ENCODE data around the gene ADARB2.

The ADARB2 gene

DNA sequence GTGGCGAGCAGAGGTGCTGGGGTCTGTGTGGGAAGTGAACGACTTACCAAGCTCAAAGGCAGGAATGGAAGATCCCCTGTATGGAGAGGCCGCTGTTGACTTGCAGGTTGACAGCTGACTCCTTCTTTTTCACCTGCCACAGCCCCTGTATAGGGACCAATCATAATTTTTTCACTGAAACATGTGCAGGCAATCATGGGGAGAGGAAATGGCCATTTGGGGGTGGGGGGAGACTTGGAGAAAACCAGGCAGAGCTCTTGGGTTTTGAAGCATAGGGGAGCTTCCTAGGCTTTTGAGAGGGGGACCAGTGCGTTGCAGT lies 579.8 kb downstream of the ADARB2 start:
- no peak for DNase-seq (ENCODE audit: insufficient read length, low spot score)

DNA sequence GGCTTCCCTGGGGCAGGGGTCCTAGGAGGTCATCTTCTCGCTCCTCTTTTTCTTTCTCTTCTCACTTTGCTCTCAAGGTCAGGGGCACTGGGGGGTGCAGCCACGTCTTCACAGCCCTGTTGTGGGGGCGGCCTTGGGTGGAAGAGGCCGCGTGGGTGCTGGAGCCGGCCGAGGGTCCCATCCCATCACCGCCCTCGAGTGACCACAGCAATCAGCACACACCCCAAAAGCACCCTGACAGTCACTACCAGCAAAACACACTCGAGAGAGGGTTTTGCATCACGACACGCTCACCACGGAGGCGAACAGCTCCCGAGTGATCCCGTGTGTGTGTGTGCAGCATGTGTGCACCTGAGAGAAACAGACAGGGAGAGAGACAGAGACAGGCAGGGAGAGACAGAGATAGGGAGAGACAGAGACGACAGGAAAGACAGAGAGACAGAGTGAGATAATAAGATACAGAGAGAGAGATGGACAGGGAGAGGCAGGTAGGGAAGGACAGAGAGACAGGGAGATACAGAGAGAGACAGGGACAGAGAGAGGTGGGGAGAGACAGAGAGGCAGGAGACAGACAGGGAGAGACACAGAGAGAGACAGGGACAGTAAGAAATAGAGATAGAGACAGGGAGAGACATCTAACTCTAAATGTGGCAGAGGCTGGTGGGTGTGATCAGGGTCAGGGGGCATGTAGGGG lies 580.3 kb downstream of the ADARB2 start:
- DNase-seq (ENCODE audit: insufficient read length, low spot score) (no peak), FAIRE-seq (no peak)

More for the DNA sequence above, 579.8 kb downstream of the ADARB2 start:
- FAIRE-seq = no peak

DNA sequence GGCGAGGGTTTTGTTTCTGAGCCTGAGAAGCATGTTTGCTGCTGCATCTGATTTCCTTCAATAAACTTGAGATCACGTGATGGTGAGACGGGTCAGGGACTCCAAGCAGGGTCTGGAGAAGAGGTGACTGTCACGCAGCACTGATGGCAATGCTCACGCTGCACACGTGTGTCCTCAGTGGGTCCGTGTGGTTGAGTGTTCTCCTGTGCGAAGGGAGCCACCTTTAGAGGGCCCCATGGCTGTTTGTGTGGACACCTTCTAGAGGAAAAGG lies 580.8 kb downstream of the ADARB2 start:
- DNase-seq (ENCODE audit: insufficient read length, low spot score) = no peak
- no peak for FAIRE-seq

DNA sequence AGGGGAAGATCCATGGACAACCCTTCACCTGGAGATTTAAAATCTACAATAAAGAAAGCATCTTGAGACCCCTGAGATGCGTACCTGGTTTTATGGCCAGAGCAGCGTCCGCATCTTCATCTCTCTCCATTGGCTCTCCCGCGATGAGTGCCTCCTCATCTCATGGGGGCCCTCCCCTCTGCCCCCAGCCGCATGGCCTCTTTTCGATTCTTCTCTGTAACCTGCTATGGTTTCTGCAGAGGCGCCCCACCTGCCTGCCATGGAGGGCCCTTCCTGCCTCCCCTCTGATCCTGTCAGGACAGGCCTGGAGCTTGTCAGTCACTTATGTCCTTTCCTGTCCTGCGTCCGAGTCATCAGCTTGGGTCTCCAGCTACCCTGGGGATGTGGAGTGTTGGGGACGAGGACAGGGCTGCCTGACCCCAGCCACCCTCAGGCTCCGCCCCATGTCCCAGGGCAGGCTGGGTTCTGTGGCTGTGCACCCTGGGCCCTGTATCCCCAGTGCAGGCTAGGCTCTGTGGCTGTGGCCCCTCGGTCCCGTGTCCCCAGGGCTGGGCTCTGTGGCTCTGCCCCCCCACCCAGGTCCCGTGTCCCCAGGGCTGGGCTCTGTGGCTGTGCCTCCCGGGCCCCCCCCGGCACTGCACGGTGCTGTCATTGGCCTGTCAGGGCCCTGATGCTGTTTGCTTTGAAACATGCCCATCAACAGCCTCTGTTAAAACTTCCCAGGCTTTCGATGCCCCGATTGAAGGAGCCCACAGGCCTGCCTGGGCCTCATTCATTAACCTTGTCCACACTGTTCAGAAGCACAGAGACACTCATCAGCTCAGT lies 581.3 kb downstream of the ADARB2 start:
- DNase-seq (ENCODE audit: insufficient read length, low spot score) = no peak
- FAIRE-seq = no peak

DNA sequence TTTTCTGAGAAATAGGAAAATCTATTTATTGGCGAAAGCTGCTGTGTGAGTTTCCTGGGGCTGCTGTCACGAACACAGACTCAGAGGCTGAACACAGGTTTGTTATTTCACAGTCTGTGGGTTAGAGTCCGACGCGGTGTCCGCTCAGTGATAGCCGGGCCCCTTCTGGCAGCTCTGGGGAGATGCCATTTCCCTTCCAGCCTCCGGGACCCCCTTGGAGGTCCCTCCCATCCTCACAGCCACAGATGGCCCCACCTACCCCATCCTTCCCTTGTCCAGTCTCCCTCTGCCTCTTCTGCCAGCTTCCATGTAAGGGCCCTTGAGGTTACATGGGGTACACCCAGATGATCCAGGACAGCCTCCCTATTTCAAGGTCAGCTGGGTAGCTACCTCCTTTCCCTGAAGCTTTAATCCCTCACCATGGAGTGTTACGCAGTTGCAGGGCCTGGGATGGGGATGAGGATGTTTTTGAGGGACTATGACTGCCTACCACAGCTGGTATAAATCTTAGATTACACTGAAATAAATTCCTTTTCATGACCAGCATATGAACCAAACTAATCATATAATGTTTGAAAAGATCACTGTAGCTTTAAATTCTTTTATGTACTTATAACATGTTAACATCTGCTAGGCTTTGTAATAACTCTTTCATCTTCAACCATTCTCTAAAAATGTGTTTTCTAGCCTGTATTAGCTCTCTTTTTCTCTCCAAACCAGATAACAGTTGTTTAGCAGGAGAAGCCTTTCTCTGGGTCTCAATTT lies 582.6 kb downstream of the ADARB2 start:
- FAIRE-seq (no peak), DNase-seq (ENCODE audit: insufficient read length, low spot score) (no peak)

DNA sequence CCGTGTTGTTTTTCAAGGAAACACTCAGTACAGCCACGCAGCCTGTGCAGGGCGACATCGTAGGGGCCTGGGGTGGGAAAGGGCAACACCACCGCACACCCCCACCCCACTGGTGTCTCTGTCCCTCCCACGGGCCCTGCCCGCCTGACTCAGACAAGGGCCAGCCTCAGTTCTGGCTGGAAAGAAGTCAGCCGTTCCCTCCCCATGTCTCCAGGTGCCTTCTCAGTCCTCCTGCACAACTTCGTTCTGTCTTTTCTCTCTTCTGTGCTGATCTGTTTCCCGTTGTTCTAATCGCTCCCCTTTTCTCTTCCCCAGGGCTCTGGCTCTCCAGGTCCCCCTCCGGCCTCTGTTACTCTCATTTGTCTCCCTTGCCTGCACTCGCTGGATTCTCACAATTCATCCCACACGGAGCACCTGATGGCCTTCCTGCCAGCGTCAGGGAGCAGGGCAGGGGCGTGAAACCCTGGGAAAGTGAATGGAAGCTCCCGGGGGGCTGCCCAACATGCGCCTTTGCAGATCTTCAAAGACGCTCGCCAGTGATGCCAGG lies 583.4 kb downstream of the ADARB2 start:
- FAIRE-seq = no peak
- DNase-seq (ENCODE audit: insufficient read length, low spot score) = no peak

DNA sequence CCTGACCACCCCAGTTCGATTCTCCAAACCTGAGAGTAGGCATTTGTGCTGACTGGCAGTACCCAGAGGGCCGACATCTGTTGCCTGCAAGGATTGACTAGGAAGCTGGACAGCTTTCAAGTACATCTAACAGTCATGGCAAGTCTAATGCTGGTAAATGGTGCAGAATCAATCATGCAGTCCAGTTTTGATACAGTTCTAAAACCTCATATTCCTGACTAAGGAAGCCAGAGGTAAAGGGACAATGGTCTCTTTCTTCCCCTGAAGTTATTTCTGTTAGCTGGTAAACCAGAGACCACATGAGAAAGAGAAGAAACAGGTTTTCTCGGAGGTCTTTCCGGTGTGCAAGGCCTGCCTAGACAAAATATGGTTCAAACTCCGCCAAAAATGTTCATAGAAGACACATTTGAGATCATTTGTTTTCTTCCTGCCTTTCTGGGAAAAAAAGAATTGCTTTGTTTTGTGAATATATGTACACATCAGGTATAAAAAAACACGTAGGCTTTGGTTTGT lies 584.0 kb downstream of the ADARB2 start:
- FAIRE-seq = no peak
- no peak for DNase-seq (ENCODE audit: insufficient read length, low spot score)

DNA sequence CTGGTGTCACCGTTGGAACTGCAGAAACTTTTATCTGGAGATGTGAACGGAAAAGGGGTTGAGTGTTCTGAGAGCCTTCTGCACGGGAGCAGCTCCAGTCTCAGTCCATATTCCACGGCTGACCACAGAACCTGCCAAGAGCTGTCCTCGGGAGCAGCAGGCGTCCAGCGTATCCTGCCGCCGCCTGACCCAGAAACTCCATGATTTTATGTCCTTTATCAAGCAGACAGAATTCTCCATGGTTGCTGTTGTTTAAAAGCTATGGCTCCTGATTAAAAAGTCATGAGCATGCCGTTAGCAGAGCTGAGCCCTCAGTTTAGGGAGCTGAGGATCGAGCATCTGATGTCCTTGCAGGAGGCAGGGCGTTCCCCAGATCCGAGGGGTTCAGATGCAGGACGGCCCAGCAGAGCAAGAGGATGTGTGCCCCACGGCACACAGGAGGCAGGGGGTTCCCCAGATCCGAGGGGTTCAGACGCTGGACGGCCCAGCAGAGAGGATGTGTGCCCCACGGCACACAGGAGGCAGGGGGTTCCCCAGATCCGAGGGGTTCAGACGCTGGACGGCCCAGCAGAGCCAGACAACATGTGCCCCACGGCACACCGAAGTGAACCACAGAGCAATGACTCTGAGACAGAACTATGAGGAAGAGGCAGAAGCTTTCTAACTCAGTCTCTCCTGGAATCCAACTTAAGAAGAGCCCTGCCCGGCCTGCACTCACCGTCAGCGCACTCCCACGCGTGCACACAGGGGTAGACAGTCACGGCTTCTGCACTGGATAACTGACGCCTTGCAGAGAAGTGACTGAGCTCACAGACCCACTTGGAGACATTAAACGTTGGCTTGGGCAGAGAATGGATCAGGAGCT lies 584.7 kb downstream of the ADARB2 start:
- FAIRE-seq (no peak), DNase-seq (ENCODE audit: insufficient read length, low spot score) (no peak)

DNA sequence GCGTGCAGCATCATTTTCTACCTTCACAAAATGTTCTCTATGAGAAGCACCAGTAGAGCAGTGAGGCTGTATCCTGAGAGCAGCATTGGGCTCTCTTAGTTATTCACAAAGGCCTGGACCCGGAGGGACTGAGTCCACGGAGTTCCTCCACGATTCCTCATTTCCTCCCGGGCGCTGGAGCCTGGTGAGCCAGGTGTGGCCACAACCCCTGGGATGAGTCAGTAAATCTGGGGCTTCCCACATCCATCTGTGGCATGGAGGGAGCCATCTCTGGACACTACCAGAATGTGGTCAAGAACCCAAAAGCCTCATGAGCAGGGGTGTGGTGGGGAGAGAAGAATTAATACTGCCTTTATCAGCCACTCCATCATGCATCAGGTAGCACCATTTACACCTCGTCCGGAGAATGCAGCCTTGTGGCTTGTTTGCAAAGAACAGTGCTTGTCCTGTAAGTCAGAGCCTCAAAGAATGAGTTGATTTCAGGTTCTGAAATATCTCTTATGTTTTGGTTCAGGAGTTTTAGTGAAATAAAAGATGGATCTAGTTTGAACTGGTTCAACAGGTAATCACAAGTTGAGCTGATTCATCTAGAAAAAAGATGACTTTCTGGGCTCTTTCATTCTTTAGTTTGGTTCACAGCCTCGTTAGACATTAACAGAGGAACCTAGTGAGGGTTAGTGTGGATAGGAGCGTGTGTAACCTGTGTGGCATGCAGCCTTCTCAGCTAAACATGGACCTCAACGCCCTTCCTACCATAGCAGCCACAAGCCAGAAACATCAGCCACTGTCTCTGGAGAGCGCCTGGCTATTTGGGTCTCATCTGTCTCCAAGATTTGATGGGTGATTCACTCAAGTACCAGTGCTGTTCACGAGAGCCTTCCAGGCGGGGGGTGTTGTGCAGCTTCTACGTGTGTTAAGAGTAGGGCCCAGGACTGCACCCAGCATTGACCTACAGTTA lies 586.0 kb downstream of the ADARB2 start:
- DNase-seq (ENCODE audit: insufficient read length, low spot score) = no peak
- no peak for FAIRE-seq

DNA sequence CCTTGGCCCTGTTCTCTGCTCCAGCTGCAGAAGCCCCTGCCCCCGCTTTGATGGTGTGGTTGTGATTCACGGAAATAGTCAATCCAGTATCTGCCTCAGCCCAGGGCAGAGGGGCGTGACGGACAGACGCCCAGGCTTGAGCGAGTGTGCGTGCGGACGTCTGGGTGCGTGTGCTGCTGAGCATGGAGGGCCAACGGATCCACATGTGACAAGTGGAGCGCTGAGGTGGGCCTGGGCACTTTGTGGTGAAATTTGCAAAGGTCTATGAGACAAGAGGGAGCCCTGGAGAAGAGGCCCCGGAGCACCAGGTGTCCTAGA lies 586.7 kb downstream of the ADARB2 start:
- DNase-seq (ENCODE audit: insufficient read length, low spot score) (no peak), FAIRE-seq (no peak)

DNA sequence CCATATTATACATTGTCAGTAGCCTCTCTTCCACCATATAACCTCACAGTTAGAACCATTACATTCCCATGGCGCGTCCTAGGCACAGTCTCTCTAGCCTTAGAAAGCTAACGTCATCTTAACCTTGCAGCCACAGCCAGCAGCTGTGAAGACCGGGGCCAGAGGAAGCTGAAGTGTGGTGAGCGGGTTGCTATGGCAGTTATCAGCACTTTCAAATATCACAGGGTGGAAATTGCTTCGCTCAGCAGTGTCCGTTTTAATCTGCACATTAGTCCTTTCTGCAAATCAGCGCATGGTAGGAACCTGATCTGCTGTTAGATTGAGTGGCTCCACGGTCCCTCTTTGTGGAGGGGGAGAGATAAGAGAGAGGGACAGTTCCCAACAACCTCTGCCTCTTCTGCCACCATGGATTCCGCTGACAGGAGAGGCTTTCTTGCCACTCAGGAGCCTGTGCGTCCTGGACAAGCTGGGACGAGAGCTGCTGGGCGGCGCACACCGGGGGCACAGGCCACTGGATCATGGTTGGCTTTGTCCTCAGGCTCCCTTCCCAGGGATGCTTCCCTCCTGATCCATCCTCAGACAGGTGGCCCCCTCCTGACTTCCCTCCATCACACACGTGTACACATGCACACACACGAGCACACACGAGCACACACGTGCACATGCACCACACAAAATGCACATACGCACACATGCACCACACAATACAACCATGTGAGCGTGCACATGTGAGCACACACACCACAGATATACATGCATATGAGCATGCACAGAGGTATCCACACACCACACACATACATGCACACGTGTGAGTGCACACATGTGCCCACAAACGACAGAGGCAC lies 587.3 kb downstream of the ADARB2 start:
- DNase-seq (ENCODE audit: insufficient read length, low spot score) (no peak), FAIRE-seq (peak; percentile 26)

DNA sequence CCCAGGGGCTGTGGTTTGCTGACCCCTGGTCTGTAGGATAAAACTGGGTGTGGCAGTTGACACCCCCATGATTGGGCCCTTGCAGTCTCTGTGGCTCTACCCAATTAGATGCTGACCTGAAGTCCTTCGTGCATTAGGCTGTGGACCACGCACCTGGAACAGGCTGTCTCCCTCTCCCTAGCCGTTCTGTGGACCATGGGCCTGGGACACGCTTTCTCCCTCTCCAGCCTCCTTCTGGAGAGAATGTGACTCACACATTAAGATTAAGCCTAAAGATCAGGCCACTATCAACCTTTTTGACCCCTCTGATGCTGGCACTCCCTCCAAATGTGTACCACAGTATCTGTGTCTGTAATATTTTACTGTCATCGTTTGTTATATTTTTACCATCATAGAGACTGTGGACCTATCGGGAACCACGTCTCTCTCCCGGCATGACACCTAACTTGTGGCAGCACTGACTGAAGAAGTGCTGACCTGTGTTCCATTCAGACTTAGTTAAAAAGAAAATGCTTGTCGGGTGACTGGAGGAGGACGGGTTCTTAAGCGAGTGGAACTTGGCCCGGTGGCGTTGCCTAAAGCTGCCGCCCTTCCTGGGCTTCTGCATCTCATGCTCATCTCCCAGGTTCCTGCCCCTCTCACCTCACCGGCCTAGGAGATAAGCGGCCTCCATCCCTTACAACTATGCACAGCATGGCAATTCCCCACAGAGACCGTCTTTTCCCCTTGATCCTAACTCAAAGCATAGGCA lies 588.3 kb downstream of the ADARB2 start:
- no peak for FAIRE-seq
- DNase-seq (ENCODE audit: insufficient read length, low spot score) = no peak

DNA sequence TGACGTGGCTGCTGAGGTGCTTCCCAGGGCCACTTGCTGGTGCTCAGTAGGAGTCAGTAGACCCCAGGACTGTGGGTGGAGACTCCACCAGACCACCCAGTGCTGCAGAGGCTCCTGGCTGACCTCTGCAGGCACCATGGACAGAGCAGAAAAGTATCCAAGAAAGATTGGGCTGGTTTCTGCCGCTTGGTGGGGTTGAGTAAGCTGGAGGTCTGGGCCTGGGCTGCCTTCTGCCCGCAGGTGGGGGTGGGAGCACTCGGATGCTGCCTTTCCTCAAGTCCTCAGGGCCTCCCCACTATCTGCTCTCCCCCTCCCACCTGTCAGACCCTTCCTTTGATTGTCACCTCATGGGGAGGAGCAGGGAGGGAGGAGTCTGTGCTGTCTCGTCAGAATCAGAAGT lies 589.5 kb downstream of the ADARB2 start:
- DNase-seq (ENCODE audit: insufficient read length, low spot score) = no peak
- FAIRE-seq = no peak

DNA sequence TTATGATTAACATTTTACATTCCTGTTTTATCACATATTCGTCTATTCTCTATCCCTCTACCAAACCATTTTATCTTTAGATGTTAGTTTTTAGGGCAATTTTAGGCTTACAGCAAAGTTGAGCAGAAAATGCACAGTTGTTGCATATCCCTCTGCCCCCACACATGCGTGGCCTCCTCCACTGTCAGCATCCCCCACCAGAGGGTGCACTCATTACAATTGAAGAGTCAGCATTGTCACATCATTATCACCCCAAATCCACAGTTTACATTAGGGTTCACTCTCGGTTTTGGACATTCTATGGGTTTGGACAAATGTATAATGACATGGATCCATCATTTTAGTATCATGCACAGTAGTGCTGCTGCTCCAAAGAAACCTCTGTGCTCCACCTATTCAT lies 594.7 kb downstream of the ADARB2 start:
- FAIRE-seq = no peak
- DNase-seq (ENCODE audit: insufficient read length, low spot score) = no peak

DNA sequence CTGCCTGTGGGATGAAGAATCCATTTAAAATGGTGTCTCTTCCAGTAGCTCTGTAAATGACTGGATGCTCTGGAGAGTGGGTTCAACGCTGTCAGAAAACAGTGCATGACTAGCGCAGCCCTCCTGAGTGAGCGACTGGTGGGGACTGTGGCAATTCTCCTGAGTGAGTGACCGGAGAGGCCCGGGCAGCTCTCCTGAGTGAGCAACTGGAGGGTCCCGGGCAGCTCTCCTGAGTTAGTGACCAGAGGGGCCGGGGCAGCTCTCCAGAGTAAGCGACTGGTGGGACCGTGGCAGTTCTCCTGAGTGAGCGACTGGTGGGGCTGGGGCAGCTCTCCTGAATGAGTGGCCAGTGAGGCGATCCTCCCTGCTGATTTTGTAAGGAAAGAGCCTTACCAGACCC lies 595.6 kb downstream of the ADARB2 start:
- DNase-seq (ENCODE audit: insufficient read length, low spot score) (no peak), FAIRE-seq (no peak)

DNA sequence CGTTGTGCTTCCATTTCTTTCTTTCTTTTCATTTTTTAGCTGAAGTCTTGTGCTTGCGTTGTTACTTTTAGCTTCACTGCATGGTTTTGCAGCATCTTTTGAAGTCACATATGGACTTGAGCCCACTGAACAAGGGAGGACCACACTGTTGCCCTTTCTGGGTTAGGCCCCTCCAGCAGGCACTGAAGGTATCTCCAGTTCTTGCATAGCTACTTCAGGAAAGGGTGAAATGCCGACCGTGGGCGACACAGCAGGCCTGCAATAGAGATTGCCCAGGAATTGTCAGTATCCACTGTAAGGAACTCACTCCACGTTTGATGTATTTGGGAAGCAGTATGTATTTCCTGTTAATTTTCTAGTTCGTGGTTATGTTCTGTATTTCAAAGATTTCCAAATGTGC lies 596.1 kb downstream of the ADARB2 start:
- DNase-seq (ENCODE audit: insufficient read length, low spot score) = no peak
- no peak for FAIRE-seq

DNA sequence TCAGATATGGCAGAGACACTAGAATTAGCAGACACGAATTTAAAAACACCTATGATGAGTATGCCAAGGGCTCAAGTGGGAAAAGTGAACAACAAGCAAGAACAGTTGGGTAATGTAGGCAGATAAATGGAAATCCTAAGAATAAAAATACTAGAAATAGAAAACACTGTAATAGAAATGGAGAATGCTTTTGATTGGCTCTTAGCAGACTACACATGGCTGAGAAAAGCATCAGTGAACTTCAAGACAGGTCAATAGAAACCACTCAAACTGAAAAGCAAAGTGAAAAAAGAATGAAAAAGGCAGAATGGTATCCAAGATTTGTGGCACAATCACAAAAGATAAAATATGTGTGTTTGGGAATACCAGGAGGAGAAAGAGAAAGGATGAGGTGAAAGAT lies 598.8 kb downstream of the ADARB2 start:
- DNase-seq (ENCODE audit: insufficient read length, low spot score) (no peak), FAIRE-seq (no peak)
